Colonic mucosa (tissue), 4 donors: ENCODE measurements around the gene LRRC8C. TPM values are rescaled to one million over a fixed set of nuclear protein-coding genes. Genes with fewer than 3 reads are reported as not detected.
"Not testable (repeated sequence)": the region's sequence is repeated elsewhere in the genome, so short reads cannot be mapped to it uniquely, and the experiment has no call there.

Experiments used
- DNase-seq: peaks from one replicate; pipeline ENCODE4 v3.0.0-alpha.2; 2020
- H3K27ac ChIP-seq: fragments of 200-600 bp; one replicate; pipeline ENCODE4 v1.8.0; 2021
- H3K27me3 ChIP-seq: fragments of 200-600 bp; one replicate; pipeline ENCODE4 v1.8.0; 2021
- H3K36me3 ChIP-seq: fragments of 200-600 bp; one replicate; pipeline ENCODE4 v1.8.0; 2021
- H3K4me1 ChIP-seq: fragments of 200-600 bp; one replicate; pipeline ENCODE4 v1.8.0; 2021; ENCODE audit warnings: mild to moderate bottlenecking
- H3K4me3 ChIP-seq: fragments of 200-600 bp; one replicate; pipeline ENCODE4 v1.8.0; 2021
- H3K9ac ChIP-seq, 2 donors: one replicate each; pipeline ENCODE4 v1.7.0; 2013; ENCODE audit warnings: control low read depth in 2 of 2, low read depth in 2 of 2, low read length in 2 of 2
- H3K9me3 ChIP-seq: fragments of 200-600 bp; one replicate; pipeline ENCODE4 v1.8.0; 2021
- intact Hi-C: fragments of 100-400 bp; cut with DNase I; formaldehyde crosslinking; loops from one replicate; pipeline ENCODE4 v1.14.1; 2022
- total RNA-seq, 2 donors: library from RNA; stranded (reverse); fragmentation: NEBNext Ultra II Directional in 1 of 2; extraction: Animal tissue kit (Norgen Biotek cat#: 25700) in 1 of 2; gene quantifications; one replicate each; pipeline ENCODE4 v1.2.1, GENCODE V29; 2021
- TF ChIP-seq, protein P1 (sequence below): fragments of 200-600 bp; IDR thresholded peaks from one replicate; pipeline ENCODE4 v1.8.0; 2022; ENCODE audit warnings: antibody characterized with exemption, mild to moderate bottlenecking
- donor health status: healthy.
- donor health status: DM: no; HTN: no; CAD: no.
- donor health status: DM: no; HTN: no; CAD: no.

The LRRC8C gene
- total RNA-seq, 2 donors from 2014 or later, result 1.2 to 3.3 TPM

DNA sequence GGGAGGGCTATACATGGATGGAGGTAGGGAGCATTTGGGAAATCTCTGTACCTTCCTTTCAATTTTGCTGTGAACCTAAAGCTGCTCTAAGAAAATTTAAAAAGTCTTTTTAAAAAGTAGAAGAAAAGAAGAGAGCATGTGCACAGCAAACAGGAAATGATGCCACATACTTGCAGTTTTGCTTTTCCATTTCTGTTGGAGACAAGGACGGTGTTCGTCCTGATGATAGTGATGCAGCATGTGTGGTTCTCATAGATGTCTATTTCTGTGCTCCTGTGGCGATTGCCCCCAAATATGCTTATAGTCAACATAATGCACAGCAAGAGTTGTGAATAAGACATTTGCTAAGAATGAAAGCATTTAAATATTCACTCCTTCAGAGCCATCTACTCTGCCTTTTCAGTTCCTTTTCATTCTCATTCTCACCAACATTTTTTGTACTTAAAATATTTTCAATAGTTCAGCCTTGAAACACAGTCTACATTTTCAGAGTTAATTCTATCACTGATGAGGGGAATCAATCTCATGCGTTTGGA is 66.6 kb downstream of the LRRC8C start:
- intact Hi-C loops, result no loop called here
- H3K36me3 ChIP-seq, result no peaks in the 10 kb centered on the region
- H3K9ac ChIP-seq, result no peak overlapping the region
- H3K4me1 ChIP-seq, result no peaks in the 10 kb centered on the region
- no peaks in the 10 kb centered on the region for H3K9me3 ChIP-seq
- no peak for DNase-seq
- H3K27ac ChIP-seq, result no peak overlapping the region
- H3K27me3 ChIP-seq, result no peaks in the 10 kb centered on the region
- TF ChIP-seq, protein P1, sequence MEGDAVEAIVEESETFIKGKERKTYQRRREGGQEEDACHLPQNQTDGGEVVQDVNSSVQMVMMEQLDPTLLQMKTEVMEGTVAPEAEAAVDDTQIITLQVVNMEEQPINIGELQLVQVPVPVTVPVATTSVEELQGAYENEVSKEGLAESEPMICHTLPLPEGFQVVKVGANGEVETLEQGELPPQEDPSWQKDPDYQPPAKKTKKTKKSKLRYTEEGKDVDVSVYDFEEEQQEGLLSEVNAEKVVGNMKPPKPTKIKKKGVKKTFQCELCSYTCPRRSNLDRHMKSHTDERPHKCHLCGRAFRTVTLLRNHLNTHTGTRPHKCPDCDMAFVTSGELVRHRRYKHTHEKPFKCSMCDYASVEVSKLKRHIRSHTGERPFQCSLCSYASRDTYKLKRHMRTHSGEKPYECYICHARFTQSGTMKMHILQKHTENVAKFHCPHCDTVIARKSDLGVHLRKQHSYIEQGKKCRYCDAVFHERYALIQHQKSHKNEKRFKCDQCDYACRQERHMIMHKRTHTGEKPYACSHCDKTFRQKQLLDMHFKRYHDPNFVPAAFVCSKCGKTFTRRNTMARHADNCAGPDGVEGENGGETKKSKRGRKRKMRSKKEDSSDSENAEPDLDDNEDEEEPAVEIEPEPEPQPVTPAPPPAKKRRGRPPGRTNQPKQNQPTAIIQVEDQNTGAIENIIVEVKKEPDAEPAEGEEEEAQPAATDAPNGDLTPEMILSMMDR, result no peak
- H3K4me3 ChIP-seq, result no peak overlapping the region

DNA sequence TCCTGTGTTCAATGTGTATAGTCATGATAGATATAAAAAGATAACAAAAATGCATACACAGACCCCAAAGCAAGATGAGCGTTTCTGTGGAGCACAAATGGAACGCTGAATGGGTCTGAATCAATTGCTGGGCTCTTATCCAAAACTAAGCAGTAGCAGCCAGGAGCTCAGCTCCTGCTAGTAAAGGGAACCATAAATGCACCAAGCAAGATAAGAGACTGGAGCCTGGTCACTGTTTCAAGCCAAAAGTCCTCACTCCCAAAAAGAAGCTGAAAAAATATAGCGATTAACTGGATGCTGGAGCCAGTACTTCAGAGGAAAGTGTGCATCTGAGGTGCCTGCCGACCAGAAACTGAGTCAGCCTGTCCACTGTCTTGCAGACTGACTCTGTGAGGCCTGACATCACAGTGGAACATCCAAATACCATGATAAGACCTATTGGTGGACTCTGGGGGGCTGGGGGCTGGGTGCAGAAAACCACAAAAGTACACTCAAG is 68.9 kb downstream of the LRRC8C start:
- intact Hi-C loops, result no loop called here
- Histone ChIP-seq H3K9me3 (no peaks in the 10 kb centered on the region), H3K4me1 (no peaks in the 10 kb centered on the region), H3K9ac (no peak overlapping the region), H3K27me3 (no peaks in the 10 kb centered on the region), H3K36me3 (no peaks in the 10 kb centered on the region), H3K27ac (no peak overlapping the region), H3K4me3 (no peak overlapping the region)
- DNase-seq, result no peak
- TF ChIP-seq, protein P1, result no peak

DNA sequence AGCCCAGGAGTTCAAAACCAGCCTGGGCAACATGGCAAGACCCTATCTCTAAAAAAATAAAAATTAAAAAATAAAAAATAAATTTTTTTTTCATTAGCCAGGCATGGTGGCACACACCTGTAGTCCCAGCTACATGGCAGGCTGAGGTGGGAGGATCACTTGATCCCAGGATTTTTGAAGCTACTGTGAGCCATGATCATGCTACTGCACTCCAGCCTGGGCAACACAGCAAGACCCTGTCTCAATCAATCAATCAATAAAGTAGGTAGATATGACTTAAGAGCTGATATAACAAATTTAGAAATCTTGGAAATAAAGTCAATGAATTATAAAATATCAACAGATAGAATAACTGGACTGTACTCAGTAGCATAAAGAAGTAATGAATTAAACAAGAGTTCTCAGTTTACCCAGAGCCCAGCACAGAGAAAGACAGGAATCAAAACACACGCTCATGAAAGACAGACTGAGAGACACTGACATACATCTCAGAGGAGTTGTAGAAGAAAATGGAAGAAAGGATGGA is 69.7 kb downstream of the LRRC8C start:
- no peak for DNase-seq
- H3K9me3 ChIP-seq, result no peaks in the 10 kb centered on the region
- H3K9ac ChIP-seq, result no peak overlapping the region
- no peaks in the 10 kb centered on the region for H3K4me1 ChIP-seq
- H3K27me3 ChIP-seq, result no peaks in the 10 kb centered on the region
- intact Hi-C loops, result no loop called here
- no peaks in the 10 kb centered on the region for H3K36me3 ChIP-seq
- no peak overlapping the region for H3K27ac ChIP-seq
- TF ChIP-seq, protein P1, result no peak
- no peak overlapping the region for H3K4me3 ChIP-seq

DNA sequence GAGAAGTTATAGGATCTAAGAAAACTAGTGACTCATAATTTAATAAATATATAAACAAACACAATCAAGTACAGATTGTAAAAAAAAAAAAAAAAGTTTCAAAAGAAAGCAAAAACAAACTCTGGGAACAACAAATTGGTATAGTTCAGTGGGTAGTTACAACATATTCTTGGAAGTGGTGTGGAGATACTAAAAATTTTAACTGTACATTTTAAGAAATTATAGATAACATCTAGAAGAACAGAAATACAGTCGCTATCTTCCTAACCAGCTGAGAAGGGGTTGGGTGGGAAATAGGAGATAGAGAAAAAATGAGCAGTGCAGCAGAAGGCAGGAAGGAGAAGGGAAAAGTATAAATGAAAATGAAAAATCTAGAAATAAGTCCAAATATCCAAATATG is 70.5 kb downstream of the LRRC8C start:
- H3K27me3 ChIP-seq, result no peaks in the 10 kb centered on the region
- H3K4me3 ChIP-seq, result no peak overlapping the region
- no peaks in the 10 kb centered on the region for H3K9me3 ChIP-seq
- TF ChIP-seq, protein P1, result no peak
- intact Hi-C loops, result no loop called here
- no peak overlapping the region for H3K9ac ChIP-seq
- no peaks in the 10 kb centered on the region for H3K4me1 ChIP-seq
- no peak for DNase-seq
- H3K36me3 ChIP-seq, result no peaks in the 10 kb centered on the region
- H3K27ac ChIP-seq, result no peak overlapping the region

DNA sequence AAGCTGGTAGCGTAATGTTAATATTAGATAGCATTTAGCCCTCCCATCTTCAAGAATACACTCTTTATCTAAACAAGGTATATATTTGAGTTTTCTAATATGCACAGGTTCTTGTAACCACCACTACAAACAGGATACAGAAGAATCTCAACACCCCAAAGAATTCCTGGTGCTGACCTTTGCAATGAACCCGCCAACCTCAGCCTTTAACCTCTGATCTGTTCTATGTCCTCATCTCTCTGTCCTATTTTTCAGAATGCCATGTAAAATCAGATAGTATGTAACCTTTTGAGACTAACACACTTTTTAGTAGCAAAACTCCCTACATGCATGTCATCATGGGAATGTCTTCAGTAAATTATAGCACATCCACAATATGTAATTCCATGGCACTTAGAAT is 71.1 kb downstream of the LRRC8C start:
- TF ChIP-seq, protein P1, result no peak
- no peaks in the 10 kb centered on the region for H3K4me1 ChIP-seq
- H3K9me3 ChIP-seq, result no peaks in the 10 kb centered on the region
- H3K9ac ChIP-seq, result no peak overlapping the region
- no peaks in the 10 kb centered on the region for H3K36me3 ChIP-seq
- DNase-seq, result no peak
- no peak overlapping the region for H3K27ac ChIP-seq
- no peaks in the 10 kb centered on the region for H3K27me3 ChIP-seq
- no peak overlapping the region for H3K4me3 ChIP-seq
- intact Hi-C loops, result no loop called here

DNA sequence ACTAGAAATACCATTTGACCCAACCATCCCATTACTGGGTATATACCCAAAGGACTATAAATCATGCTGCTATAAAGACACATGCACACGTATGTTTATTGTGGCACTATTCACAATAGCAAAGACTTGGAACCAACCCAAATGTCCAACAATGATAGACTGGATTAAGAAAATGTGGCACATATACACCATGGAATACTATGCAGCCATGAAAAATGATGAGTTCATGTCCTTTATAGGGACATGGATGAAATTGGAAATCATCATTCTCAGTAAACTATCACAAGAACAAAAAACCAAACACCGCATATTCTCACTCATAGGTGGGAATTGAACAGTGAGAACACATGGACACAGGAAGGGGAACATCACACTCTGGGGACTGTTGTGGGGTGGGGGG is 72.0 kb downstream of the LRRC8C start:
- intact Hi-C loops, H3K9me3 ChIP-seq, H3K9ac ChIP-seq, H3K4me3 ChIP-seq, DNase-seq, H3K27ac ChIP-seq, H3K4me1 ChIP-seq, H3K27me3 ChIP-seq, H3K36me3 ChIP-seq: not testable (repeated sequence)
